ENCODE data around the gene DARS1. TPM values are rescaled to one million over a fixed set of nuclear protein-coding genes. Genes with fewer than 3 reads are reported as not detected.

The DARS1 gene
- total RNA-seq, 1 experiment from 2014 or later: 63.0 TPM

DNA sequence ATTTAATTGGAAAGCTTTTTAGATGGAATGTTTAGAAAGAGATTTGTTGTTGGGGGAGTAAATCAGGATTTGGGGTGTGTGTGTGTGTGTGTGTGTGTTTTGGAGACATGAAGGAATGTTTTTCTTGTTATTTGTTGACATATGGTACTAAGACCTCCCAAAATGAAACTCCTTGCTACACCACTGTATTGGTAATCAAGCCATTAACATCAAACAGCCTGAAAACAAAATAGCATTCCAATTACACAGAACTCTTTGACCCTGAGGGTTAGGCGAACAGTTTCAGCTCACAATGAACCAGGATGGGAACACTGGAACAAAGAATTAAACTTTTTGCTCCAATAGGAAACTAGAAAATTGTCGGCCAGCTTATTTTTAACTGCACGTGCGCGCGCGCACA is 41.7 kb upstream of the DARS1 start:
- Histone ChIP-seq H3K4me1 (replicated peaks; ENCODE audit: insufficient read depth) (no peaks in the 10 kb centered on the region), H3K4me2 (no peak overlapping the region), H3K4me3 (no peak overlapping the region), H4K20me1 (ENCODE audit: insufficient read depth) (no peaks in the 10 kb centered on the region), H3K27me3 (ENCODE audit: insufficient read depth, low read depth) (no peaks in the 10 kb centered on the region), H3K9me3 (ENCODE audit: insufficient read depth, low read depth) (no peaks in the 10 kb centered on the region), H3F3A (ENCODE audit: insufficient read depth, low read depth) (no peaks in the 10 kb centered on the region), H3K79me2 (ENCODE audit: low read depth) (no peaks in the 10 kb centered on the region), H3K9me2 (ENCODE audit: insufficient read depth) (no peaks in the 10 kb centered on the region), H3K36me3 (ENCODE audit: low read depth) (no peaks in the 10 kb centered on the region), H3K27ac (no peak overlapping the region), H2AFZ (no peak overlapping the region)
- TF ChIP-seq, protein P1, sequence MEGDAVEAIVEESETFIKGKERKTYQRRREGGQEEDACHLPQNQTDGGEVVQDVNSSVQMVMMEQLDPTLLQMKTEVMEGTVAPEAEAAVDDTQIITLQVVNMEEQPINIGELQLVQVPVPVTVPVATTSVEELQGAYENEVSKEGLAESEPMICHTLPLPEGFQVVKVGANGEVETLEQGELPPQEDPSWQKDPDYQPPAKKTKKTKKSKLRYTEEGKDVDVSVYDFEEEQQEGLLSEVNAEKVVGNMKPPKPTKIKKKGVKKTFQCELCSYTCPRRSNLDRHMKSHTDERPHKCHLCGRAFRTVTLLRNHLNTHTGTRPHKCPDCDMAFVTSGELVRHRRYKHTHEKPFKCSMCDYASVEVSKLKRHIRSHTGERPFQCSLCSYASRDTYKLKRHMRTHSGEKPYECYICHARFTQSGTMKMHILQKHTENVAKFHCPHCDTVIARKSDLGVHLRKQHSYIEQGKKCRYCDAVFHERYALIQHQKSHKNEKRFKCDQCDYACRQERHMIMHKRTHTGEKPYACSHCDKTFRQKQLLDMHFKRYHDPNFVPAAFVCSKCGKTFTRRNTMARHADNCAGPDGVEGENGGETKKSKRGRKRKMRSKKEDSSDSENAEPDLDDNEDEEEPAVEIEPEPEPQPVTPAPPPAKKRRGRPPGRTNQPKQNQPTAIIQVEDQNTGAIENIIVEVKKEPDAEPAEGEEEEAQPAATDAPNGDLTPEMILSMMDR (conservative IDR thresholded peaks at IDR 0.05): no peak
- no peak for TF ChIP-seq EZH2 (IDR thresholded peaks at IDR 0.05; ENCODE audit: low read depth)
- ChIA-PET CTCF (interaction anchor here (0.6 kb wide), 1 partner anchor 378 kb away, joined by 5 read pairs; no protein-coding TSS in a partner anchor), POLR2A (ENCODE audit: unreplicated experiment) (no interaction called here)
- no peak for DNase-seq
- intact Hi-C loops (cut with micrococcal nuclease; ENCODE audit: unreplicated experiment): no loop called here
- no TSS peak for BruUV-seq (replicated peaks)

GRCh38 chr2:136025057-136025973 is 39.9 kb upstream of the DARS1 start:
- H3F3A ChIP-seq (ENCODE audit: insufficient read depth, low read depth): no peaks in the 10 kb centered on the region
- POLR2A ChIA-PET (ENCODE audit: unreplicated experiment): interaction anchor here (0.6 kb wide), 1 partner anchor 972 kb away, joined by 3 read pairs; no protein-coding TSS in a partner anchor
- DNase-seq: peak in 1 of 2 experiments; percentile 57
- H3K4me3 ChIP-seq: no peak overlapping the region
- H3K9me3 ChIP-seq (ENCODE audit: insufficient read depth, low read depth): no peaks in the 10 kb centered on the region
- CTCF ChIA-PET: no interaction called here
- no peak overlapping the region for H3K27ac ChIP-seq
- no TSS peak for BruUV-seq (replicated peaks)
- H2AFZ ChIP-seq: no peak overlapping the region
- no peak overlapping the region for H3K4me2 ChIP-seq
- no peaks in the 10 kb centered on the region for H3K79me2 ChIP-seq (ENCODE audit: low read depth)
- TF ChIP-seq EZH2 (IDR thresholded peaks at IDR 0.05; ENCODE audit: low read depth): no peak
- TF ChIP-seq, protein P1 (conservative IDR thresholded peaks at IDR 0.05): no peak
- H3K9me2 ChIP-seq (ENCODE audit: insufficient read depth): no peaks in the 10 kb centered on the region
- H4K20me1 ChIP-seq (ENCODE audit: insufficient read depth): no peaks in the 10 kb centered on the region
- no peaks in the 10 kb centered on the region for H3K4me1 ChIP-seq (replicated peaks; ENCODE audit: insufficient read depth)
- H3K27me3 ChIP-seq (ENCODE audit: insufficient read depth, low read depth): no peaks in the 10 kb centered on the region
- no peaks in the 10 kb centered on the region for H3K36me3 ChIP-seq (ENCODE audit: low read depth)
- intact Hi-C loops (cut with micrococcal nuclease; ENCODE audit: unreplicated experiment): no loop called here

- ChIA-PET CTCF (no interaction called here), POLR2A (ENCODE audit: unreplicated experiment) (no interaction called here)
- no peaks in the 10 kb centered on the region for H3K79me2 ChIP-seq (ENCODE audit: low read depth)
- no peaks in the 10 kb centered on the region for H3K27me3 ChIP-seq (ENCODE audit: insufficient read depth, low read depth)
- no peak overlapping the region for H3K27ac ChIP-seq
- no peaks in the 10 kb centered on the region for H3F3A ChIP-seq (ENCODE audit: insufficient read depth, low read depth)
- no peak overlapping the region for H3K4me3 ChIP-seq
- no peaks in the 10 kb centered on the region for H4K20me1 ChIP-seq (ENCODE audit: insufficient read depth)
- no peaks in the 10 kb centered on the region for H3K9me3 ChIP-seq (ENCODE audit: insufficient read depth, low read depth)
- TF ChIP-seq, protein P1 (conservative IDR thresholded peaks at IDR 0.05): no peak
- no peak for TF ChIP-seq EZH2 (IDR thresholded peaks at IDR 0.05; ENCODE audit: low read depth)
- no peak overlapping the region for H3K4me2 ChIP-seq
- no peak for DNase-seq
- no peaks in the 10 kb centered on the region for H3K9me2 ChIP-seq (ENCODE audit: insufficient read depth)
- BruUV-seq (replicated peaks): no TSS peak
- no peaks in the 10 kb centered on the region for H3K4me1 ChIP-seq (replicated peaks; ENCODE audit: insufficient read depth)
- intact Hi-C loops (cut with micrococcal nuclease; ENCODE audit: unreplicated experiment): no loop called here
- H3K36me3 ChIP-seq (ENCODE audit: low read depth): no peaks in the 10 kb centered on the region
- H2AFZ ChIP-seq: no peak overlapping the region
Measured at GRCh38 chr2:136024616-136025015, 39.2 kb upstream of the DARS1 start.

All from PC-9 (cell line).